Type B pancreatic cell (in vitro differentiated cells): Measurements from ENCODE around the gene HNRNPAB. TPM values are rescaled to one million over a fixed set of nuclear protein-coding genes. Genes with fewer than 3 reads are reported as not detected.

ENCODE experiments used
- DNase-seq: peaks from one replicate; pipeline ENCODE4 v3.0.0; 2021; ENCODE audit warnings: mixed read lengths; ENCODE audit not compliant: unreplicated experiment; ENCODE audit errors: extremely low spot score
- H3K27ac Mint-ChIP-seq: 2 replicates; pipeline ENCODE4 v1.8.0; 2021; ENCODE audit warnings: mild to moderate bottlenecking, mixed read lengths
- H3K27me3 Mint-ChIP-seq: 2 replicates; pipeline ENCODE4 v1.8.0; 2021; ENCODE audit warnings: mixed read lengths
- H3K36me3 Mint-ChIP-seq: 2 replicates; pipeline ENCODE4 v1.8.0; 2021; ENCODE audit warnings: mixed read lengths
- H3K4me1 Mint-ChIP-seq: one replicate; pipeline ENCODE4 v1.8.0; 2021; ENCODE audit warnings: mixed read lengths; ENCODE audit not compliant: unreplicated experiment
- H3K4me3 Mint-ChIP-seq: 2 replicates; pipeline ENCODE4 v1.8.0; 2021; ENCODE audit warnings: mild to moderate bottlenecking, mixed read lengths
- H3K9me3 Mint-ChIP-seq: 2 replicates; pipeline ENCODE4 v1.8.0; 2021; ENCODE audit warnings: mixed read lengths
- total RNA-seq: library from RNA; stranded (reverse); gene quantifications from 2 replicates; pipeline ENCODE4 v1.2.1, GENCODE V29; 2021; ENCODE audit warnings: low replicate concordance
- TF ChIP-seq, protein P1 (sequence below): fragments of 200-600 bp; sonication (generic); conservative IDR thresholded peaks from 2 replicates; pipeline ENCODE4 v1.5.0; 2021; ENCODE audit warnings: antibody characterized with exemption, mild to moderate bottlenecking

Gene HNRNPAB
- total RNA-seq, 1 donor from 2014 or later, result 245 TPM

- TF ChIP-seq, protein P1, sequence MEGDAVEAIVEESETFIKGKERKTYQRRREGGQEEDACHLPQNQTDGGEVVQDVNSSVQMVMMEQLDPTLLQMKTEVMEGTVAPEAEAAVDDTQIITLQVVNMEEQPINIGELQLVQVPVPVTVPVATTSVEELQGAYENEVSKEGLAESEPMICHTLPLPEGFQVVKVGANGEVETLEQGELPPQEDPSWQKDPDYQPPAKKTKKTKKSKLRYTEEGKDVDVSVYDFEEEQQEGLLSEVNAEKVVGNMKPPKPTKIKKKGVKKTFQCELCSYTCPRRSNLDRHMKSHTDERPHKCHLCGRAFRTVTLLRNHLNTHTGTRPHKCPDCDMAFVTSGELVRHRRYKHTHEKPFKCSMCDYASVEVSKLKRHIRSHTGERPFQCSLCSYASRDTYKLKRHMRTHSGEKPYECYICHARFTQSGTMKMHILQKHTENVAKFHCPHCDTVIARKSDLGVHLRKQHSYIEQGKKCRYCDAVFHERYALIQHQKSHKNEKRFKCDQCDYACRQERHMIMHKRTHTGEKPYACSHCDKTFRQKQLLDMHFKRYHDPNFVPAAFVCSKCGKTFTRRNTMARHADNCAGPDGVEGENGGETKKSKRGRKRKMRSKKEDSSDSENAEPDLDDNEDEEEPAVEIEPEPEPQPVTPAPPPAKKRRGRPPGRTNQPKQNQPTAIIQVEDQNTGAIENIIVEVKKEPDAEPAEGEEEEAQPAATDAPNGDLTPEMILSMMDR, result no peak
- H3K36me3 Mint-ChIP-seq, result peaks cover 16% of the 10 kb centered on the region
- peaks cover 15% of the 10 kb centered on the region for H3K4me1 Mint-ChIP-seq
- H3K9me3 Mint-ChIP-seq, result no peaks in the 10 kb centered on the region
- peaks cover 3% of the 10 kb centered on the region for H3K27me3 Mint-ChIP-seq
- DNase-seq, result no peak
- no peak overlapping the region for H3K27ac Mint-ChIP-seq
- H3K4me3 Mint-ChIP-seq, result peak overlapping the region; percentile 78
These were observed 1.8 kb upstream of the HNRNPAB start for GRCh38 chr5:178202541-178202940.

- TF ChIP-seq, protein P1, result no peak
- Mint-ChIP-seq H3K4me1 (peaks cover 26% of the 10 kb centered on the region), H3K36me3 (peaks cover 22% of the 10 kb centered on the region), H3K27ac (no peak overlapping the region), H3K9me3 (no peaks in the 10 kb centered on the region), H3K27me3 (peaks cover 3% of the 10 kb centered on the region), H3K4me3 (peak overlapping the region; percentile 99)
- DNase-seq, result no peak
These were observed 607 bp upstream of the HNRNPAB start for GRCh38 chr5:178203670-178204181.

- Mint-ChIP-seq H3K27ac (peak overlapping the region; percentile 55), H3K4me1 (peaks cover 26% of the 10 kb centered on the region), H3K9me3 (no peaks in the 10 kb centered on the region), H3K36me3 (peaks cover 32% of the 10 kb centered on the region), H3K27me3 (peaks cover 3% of the 10 kb centered on the region), H3K4me3 (peak overlapping the region; percentile 87)
- TF ChIP-seq, protein P1, result no peak
- peak; percentile 83 for DNase-seq
These were observed 809 bp downstream of the HNRNPAB start for GRCh38 chr5:178204935-178205748.

GRCh38 chr5:178205749-178206047, 1.4 kb downstream of the HNRNPAB start:
- peaks cover 26% of the 10 kb centered on the region for H3K4me1 Mint-ChIP-seq
- TF ChIP-seq, protein P1, result no peak

GRCh38 chr5:178206166-178207101, 2.1 kb downstream of the HNRNPAB start:
- DNase-seq, result no peak
- no peaks in the 10 kb centered on the region for H3K9me3 Mint-ChIP-seq
- H3K27ac Mint-ChIP-seq, result peak overlapping the region; percentile 55
- H3K4me3 Mint-ChIP-seq, result peak overlapping the region; percentile 87
- H3K36me3 Mint-ChIP-seq, result peaks cover 32% of the 10 kb centered on the region
- peaks cover 3% of the 10 kb centered on the region for H3K27me3 Mint-ChIP-seq
- TF ChIP-seq, protein P1, result no peak
- peaks cover 26% of the 10 kb centered on the region for H3K4me1 Mint-ChIP-seq

More at GRCh38 chr5:178205749-178206047, 1.4 kb downstream of the HNRNPAB start:
- H3K36me3 Mint-ChIP-seq, result peaks cover 32% of the 10 kb centered on the region
- H3K27me3 Mint-ChIP-seq, result peaks cover 3% of the 10 kb centered on the region
- peak overlapping the region; percentile 55 for H3K27ac Mint-ChIP-seq
- DNase-seq, result no peak
- no peaks in the 10 kb centered on the region for H3K9me3 Mint-ChIP-seq
- peak overlapping the region; percentile 87 for H3K4me3 Mint-ChIP-seq
